Neural progenitor cell (in vitro differentiated cells): ENCODE results near the gene TSLP. TPM values are rescaled to one million over a fixed set of nuclear protein-coding genes. Genes with fewer than 3 reads are reported as not detected.

ENCODE experiments used
- DNase-seq: peaks from one replicate; pipeline ENCODE4 v3.0.0-alpha.2; 2016; ENCODE audit warnings: low spot score
- H2AFZ ChIP-seq: fragments of 200-600 bp; sonication (generic); replicated peaks from 2 replicates; pipeline ENCODE4 v1.6.1; 2016; ENCODE audit warnings: antibody characterized with exemption
- H3F3A ChIP-seq: fragments of 200-600 bp; sonication (generic); 2 replicates; pipeline ENCODE4 v1.6.1; 2016; ENCODE audit warnings: antibody characterized with exemption, low read depth
- H3K27ac ChIP-seq: fragments of 200-600 bp; sonication (generic); 2 replicates; pipeline ENCODE4 v1.5.1; 2016; ENCODE audit warnings: mild to moderate bottlenecking
- H3K27me3 ChIP-seq: fragments of 200-600 bp; sonication (generic); 2 replicates; pipeline ENCODE4 v1.6.1; 2016; ENCODE audit warnings: mild to moderate bottlenecking, moderate library complexity
- H3K36me3 ChIP-seq: fragments of 200-600 bp; sonication (generic); 2 replicates; pipeline ENCODE4 v1.5.1; 2016
- H3K4me1 ChIP-seq: fragments of 200-600 bp; sonication (generic); 2 replicates; pipeline ENCODE4 v1.6.1; 2016; ENCODE audit warnings: mixed run types
- H3K4me2 ChIP-seq: fragments of 200-600 bp; sonication (generic); 2 replicates; pipeline ENCODE4 v1.6.1; 2016
- H3K4me3 ChIP-seq: fragments of 200-600 bp; sonication (generic); 2 replicates; pipeline ENCODE4 v1.5.1; 2016
- H3K79me2 ChIP-seq: fragments of 200-600 bp; sonication (generic); 2 replicates; pipeline ENCODE4 v1.6.1; 2016; ENCODE audit warnings: low read depth
- H3K9ac ChIP-seq: fragments of 200-600 bp; sonication (generic); 2 replicates; pipeline ENCODE4 v1.6.1; 2016
- H3K9me3 ChIP-seq: fragments of 200-600 bp; sonication (generic); 2 replicates; pipeline ENCODE4 v1.5.1; 2016; ENCODE audit warnings: low read depth
- H4K20me1 ChIP-seq: fragments of 200-600 bp; sonication (generic); 2 replicates; pipeline ENCODE4 v1.6.1; 2016; ENCODE audit warnings: low read depth
- H3K27ac Mint-ChIP-seq: 3 replicates; pipeline ENCODE4 v1.8.0; 2021; ENCODE audit warnings: mixed read lengths
- H3K27me3 Mint-ChIP-seq: 2 replicates; pipeline ENCODE4 v1.8.0; 2022; ENCODE audit warnings: low read depth, mild to moderate bottlenecking, inconsistent platforms, moderate library complexity, mixed read lengths; ENCODE audit not compliant: insufficient read depth
- H3K36me3 Mint-ChIP-seq: 3 replicates; pipeline ENCODE4 v1.8.0; 2021; ENCODE audit warnings: mixed read lengths
- H3K4me1 Mint-ChIP-seq: 3 replicates; pipeline ENCODE4 v1.8.0; 2021; ENCODE audit warnings: mixed read lengths
- H3K4me3 Mint-ChIP-seq: 3 replicates; pipeline ENCODE4 v1.8.0; 2021; ENCODE audit warnings: mild to moderate bottlenecking, moderate library complexity, mixed read lengths
- H3K9me3 Mint-ChIP-seq: 3 replicates; pipeline ENCODE4 v1.8.0; 2020; ENCODE audit warnings: mixed read lengths
- CTCF ChIP-seq: fragments of 200-600 bp; sonication (generic); IDR thresholded peaks from 2 replicates; pipeline ENCODE4 v1.5.1; 2017; ENCODE audit warnings: antibody characterized with exemption, mild to moderate bottlenecking
- EZH2 ChIP-seq: fragments of 200-600 bp; sonication (generic); IDR thresholded peaks from 2 replicates; pipeline ENCODE4 v1.6.1; 2017; ENCODE audit warnings: antibody characterized with exemption, mild to moderate bottlenecking, moderate library complexity
- EZH2phosphoT487 ChIP-seq: fragments of 200-600 bp; sonication (generic); IDR thresholded peaks from 2 replicates; pipeline ENCODE4 v1.6.1; 2017; ENCODE audit warnings: antibody characterized with exemption
- total RNA-seq: library from RNA; depleted of rRNA; stranded (reverse); fragments of >200 nt; gene quantifications from 2 replicates; pipeline ENCODE4 v1.2.3, GENCODE V29; 2015; ENCODE audit warnings: low replicate concordance

The TSLP gene
- total RNA-seq, 1 donor from 2014 or later = not detected

GRCh38 chr5:111092062-111092853 is 20.7 kb downstream of the TSLP start, which contains the start of gene WDR36:
Gene WDR36, plus strand, starts transcription at chr5:111092348. Its CDS starts 109 bp downstream, at chr5:111092457.
- Mint-ChIP-seq H3K4me1 (peaks cover 13% of the 10 kb centered on the region), H3K36me3 (peaks cover 3% of the 10 kb centered on the region), H3K27me3 (peaks cover 2% of the 10 kb centered on the region), H3K4me3 (peak within 1 kb of the TSS; percentile 99), H3K9me3 (peaks cover 9% of the 10 kb centered on the region), H3K27ac (peak within 1 kb of the TSS; percentile 90)
- Histone ChIP-seq H3F3A (no peaks in the 10 kb centered on the region), H3K79me2 (peaks cover 41% of the 10 kb centered on the region), H3K36me3 (no peaks in the 10 kb centered on the region), H4K20me1 (peaks cover 8% of the 10 kb centered on the region), H3K9me3 (peaks cover 5% of the 10 kb centered on the region), H3K27ac (no peak within 1 kb of the TSS), H3K9ac (peak within 1 kb of the TSS; percentile 77), H3K4me3 (peak within 1 kb of the TSS; percentile 84), H2AFZ (peak within 1 kb of the TSS; percentile 99), H3K27me3 (peaks cover 8% of the 10 kb centered on the region), H3K4me1 (peaks cover 5% of the 10 kb centered on the region), H3K4me2 (peak within 1 kb of the TSS; percentile 89)
- DNase-seq = peak; percentile 91
- TF ChIP-seq EZH2 (peak; percentile 59), EZH2phosphoT487 (no peak), CTCF (no peak)

DNA sequence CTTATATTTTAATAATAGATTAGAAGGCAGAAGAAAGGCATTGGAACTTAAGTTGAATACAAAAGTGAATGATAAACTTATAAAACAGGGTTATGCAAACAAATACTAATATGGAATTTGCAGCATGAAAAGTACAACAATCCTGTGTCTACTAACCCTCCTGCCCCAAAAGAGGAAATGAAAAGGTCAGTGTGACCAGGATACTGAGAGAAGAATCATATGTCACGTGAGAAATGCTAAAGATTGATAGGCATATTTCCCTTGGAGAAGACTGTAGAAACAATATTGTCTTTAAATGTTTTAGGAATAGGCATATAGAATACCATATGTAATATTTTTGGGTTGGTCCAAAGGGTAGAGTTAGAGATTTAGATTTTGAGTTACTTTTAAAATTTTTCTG is 24.5 kb downstream of the TSLP start:
- H3K4me1 Mint-ChIP-seq = peaks cover 13% of the 10 kb centered on the region
- peaks cover 6% of the 10 kb centered on the region for H3K9me3 Mint-ChIP-seq
- H4K20me1 ChIP-seq = peaks cover 8% of the 10 kb centered on the region
- H3K27me3 ChIP-seq = peaks cover 8% of the 10 kb centered on the region
- H3K4me1 ChIP-seq = peaks cover 5% of the 10 kb centered on the region
- no peak overlapping the region for H3K4me3 Mint-ChIP-seq
- H3K4me2 ChIP-seq = no peak overlapping the region
- H3K27ac ChIP-seq = no peak overlapping the region
- no peak overlapping the region for H3K9ac ChIP-seq
- no peak for DNase-seq
- H3K27ac Mint-ChIP-seq = no peak overlapping the region
- peaks cover 8% of the 10 kb centered on the region for H3K36me3 Mint-ChIP-seq
- no peaks in the 10 kb centered on the region for H3F3A ChIP-seq
- H3K36me3 ChIP-seq = peaks cover 6% of the 10 kb centered on the region
- TF ChIP-seq EZH2phosphoT487 = no peak
- no peak for TF ChIP-seq EZH2
- H2AFZ ChIP-seq = no peak overlapping the region
- H3K4me3 ChIP-seq = no peak overlapping the region
- H3K9me3 ChIP-seq = peaks cover 5% of the 10 kb centered on the region
- H3K79me2 ChIP-seq = peaks cover 41% of the 10 kb centered on the region
- H3K27me3 Mint-ChIP-seq = peaks cover 2% of the 10 kb centered on the region

DNA sequence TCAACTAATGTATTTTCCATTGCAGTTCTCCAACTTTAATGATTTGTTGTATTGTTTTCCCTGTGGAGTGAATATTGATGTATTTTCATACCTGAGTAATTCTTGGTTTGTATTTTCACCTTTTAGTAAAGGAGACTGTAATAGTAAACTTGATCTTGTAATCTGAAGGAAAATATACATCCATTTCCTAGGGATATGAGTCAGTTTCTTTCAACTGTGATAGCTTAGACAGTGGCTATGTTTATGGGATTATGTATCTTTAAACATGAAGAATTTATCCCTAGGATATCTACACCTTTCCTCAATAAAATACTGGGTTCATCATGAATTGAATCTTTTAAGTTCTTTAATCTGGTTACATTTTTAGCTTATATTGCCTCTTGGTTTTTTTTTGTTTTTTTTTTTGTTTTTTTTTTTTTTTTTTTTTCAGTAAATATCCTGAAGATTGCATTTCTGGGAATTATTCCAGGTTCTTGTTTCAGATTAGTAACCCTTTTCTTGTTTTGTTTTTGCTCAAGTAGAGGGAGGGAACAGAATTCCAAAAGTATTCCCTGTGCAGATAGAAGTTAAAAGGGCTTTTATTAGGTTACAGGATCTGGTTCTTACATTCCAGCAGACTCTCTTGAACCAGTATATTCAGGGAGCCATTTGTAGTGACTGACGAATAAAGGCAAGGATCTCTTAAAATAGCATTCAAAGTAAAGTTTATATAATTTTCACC is 27.7 kb downstream of the TSLP start:
- Histone ChIP-seq H3K9me3 (no peaks in the 10 kb centered on the region), H4K20me1 (no peaks in the 10 kb centered on the region), H3K9ac (no peak overlapping the region), H3K4me2 (no peak overlapping the region), H3K4me1 (no peaks in the 10 kb centered on the region), H3K27me3 (no peaks in the 10 kb centered on the region), H3K36me3 (peaks cover 9% of the 10 kb centered on the region), H3K4me3 (no peak overlapping the region), H3K79me2 (peaks cover 20% of the 10 kb centered on the region), H3K27ac (no peak overlapping the region), H2AFZ (no peak overlapping the region), H3F3A (no peaks in the 10 kb centered on the region)
- Mint-ChIP-seq H3K36me3 (peaks cover 10% of the 10 kb centered on the region), H3K9me3 (no peaks in the 10 kb centered on the region), H3K4me1 (no peaks in the 10 kb centered on the region), H3K27me3 (no peaks in the 10 kb centered on the region), H3K4me3 (no peak overlapping the region), H3K27ac (no peak overlapping the region)
- no peak for DNase-seq
- no peak for TF ChIP-seq EZH2
- TF ChIP-seq EZH2phosphoT487 = no peak
- no peak for TF ChIP-seq CTCF
